Cardiac muscle cell (in vitro differentiated cells and primary cell): Measurements from ENCODE around the gene TK1. TPM values are rescaled to one million over a fixed set of nuclear protein-coding genes. Genes with fewer than 3 reads are reported as not detected.

Experiments used
- DNase-seq, 2 donors: peaks; one replicate each; pipeline versions ENCODE4 v3.0.0 to v3.0.0-alpha.2; 2010 to 2017; ENCODE audit warnings: low read depth in 1 of 2, low spot score in 1 of 2
- H3K27ac ChIP-seq: fragments of 200-600 bp; sonication (generic); 2 replicates; pipeline ENCODE4 v1.5.1; 2016
- H3K27me3 ChIP-seq: fragments of 200-600 bp; sonication (generic); 2 replicates; pipeline ENCODE4 v1.6.0; 2016; ENCODE audit warnings: control low read depth
- H3K36me3 ChIP-seq: fragments of 200-600 bp; sonication (generic); 2 replicates; pipeline ENCODE4 v1.5.1; 2016; ENCODE audit warnings: control low read depth
- H3K4me1 ChIP-seq: fragments of 200-600 bp; sonication (generic); 2 replicates; pipeline ENCODE4 v1.8.1; 2017; ENCODE audit warnings: low read depth, mild to moderate bottlenecking, mixed run types
- H3K4me3 ChIP-seq: fragments of 200-600 bp; sonication (generic); 2 replicates; pipeline ENCODE4 v1.5.1; 2016; ENCODE audit warnings: mild to moderate bottlenecking
- H3K9me3 ChIP-seq: fragments of 200-600 bp; sonication (generic); 2 replicates; pipeline ENCODE4 v1.5.1; 2017; ENCODE audit warnings: low read depth, mild to moderate bottlenecking, control low read depth
- polyA plus RNA-seq: library from polyadenylated mRNA; unstranded; fragments of >200 nt; fragmentation: Nextera tagmentation; extraction: Ambion mirVana; gene quantifications from 2 replicates; pipeline ENCODE4 v1.2.1, GENCODE V29; 2016
- total RNA-seq: library from RNA; depleted of rRNA; stranded (reverse); fragments of >200 nt; gene quantifications from 2 replicates; pipeline ENCODE4 v1.2.3, GENCODE V29; 2016
- TF ChIP-seq, protein P1 (sequence below): IDR thresholded peaks from 2 replicates; pipeline ENCODE4 v1.5.1; 2012; ENCODE audit warnings: low read depth, mild to moderate bottlenecking, low read length

The TK1 gene
- total and polyA plus RNA-seq, 2 experiments from 2014 or later: 21.1 to 57.5 TPM

DNA sequence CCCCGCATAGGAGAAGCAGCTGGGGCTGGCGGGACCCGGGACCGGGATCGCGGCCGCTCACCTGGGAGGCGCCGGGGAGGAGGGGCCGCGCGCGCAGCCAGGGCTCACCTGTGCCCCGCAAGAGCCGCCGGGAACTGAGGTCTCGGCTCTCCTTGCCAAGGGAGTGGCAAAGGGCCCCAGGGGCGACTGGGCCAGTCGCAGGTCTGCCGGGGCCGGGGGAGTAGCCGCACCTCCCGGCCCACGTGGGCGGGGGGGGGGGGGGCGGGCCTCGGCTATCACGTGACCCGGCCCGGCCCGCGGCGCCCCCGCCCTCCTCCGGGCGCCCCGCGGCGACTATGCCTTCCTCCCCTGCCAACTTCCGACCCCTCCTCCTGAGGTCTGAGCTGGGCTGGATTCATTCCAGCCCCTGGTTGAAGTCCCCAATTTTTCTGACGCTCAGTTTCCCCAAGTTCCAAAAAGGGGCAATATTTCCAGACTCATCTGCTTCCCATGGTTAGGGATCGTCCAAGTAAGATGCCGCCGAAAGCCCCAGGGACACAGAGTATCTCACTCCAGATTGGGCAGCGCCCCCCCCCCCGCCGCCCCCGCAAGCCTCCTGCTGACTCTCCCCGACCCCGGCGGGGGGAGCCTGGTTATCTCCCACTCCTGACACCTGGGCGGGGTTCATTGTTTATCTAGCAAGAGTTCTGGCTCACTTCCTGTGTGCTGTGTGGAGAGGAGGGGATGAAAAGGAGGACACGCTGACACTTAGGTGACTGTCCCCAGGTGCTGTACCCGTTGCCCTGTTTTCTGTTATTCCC, 58.1 kb downstream of the TK1 start, which contains the start of gene TMC6:
TMC6 (minus strand) TSS at position 205 of the 800 bp plus-strand sequence. CDS start 1,923 bp downstream, outside the sequence.
- Histone ChIP-seq H3K9me3 (no peaks in the 10 kb centered on the region), H3K27me3 (no peaks in the 10 kb centered on the region), H3K4me1 (peaks cover 19% of the 10 kb centered on the region), H3K27ac (peak within 1 kb of the TSS; percentile 88), H3K4me3 (peak within 1 kb of the TSS; percentile 78), H3K36me3 (peaks cover 4% of the 10 kb centered on the region)
- DNase-seq: peak in 1 of 2 donors; percentile 68
- TF ChIP-seq, protein P1, sequence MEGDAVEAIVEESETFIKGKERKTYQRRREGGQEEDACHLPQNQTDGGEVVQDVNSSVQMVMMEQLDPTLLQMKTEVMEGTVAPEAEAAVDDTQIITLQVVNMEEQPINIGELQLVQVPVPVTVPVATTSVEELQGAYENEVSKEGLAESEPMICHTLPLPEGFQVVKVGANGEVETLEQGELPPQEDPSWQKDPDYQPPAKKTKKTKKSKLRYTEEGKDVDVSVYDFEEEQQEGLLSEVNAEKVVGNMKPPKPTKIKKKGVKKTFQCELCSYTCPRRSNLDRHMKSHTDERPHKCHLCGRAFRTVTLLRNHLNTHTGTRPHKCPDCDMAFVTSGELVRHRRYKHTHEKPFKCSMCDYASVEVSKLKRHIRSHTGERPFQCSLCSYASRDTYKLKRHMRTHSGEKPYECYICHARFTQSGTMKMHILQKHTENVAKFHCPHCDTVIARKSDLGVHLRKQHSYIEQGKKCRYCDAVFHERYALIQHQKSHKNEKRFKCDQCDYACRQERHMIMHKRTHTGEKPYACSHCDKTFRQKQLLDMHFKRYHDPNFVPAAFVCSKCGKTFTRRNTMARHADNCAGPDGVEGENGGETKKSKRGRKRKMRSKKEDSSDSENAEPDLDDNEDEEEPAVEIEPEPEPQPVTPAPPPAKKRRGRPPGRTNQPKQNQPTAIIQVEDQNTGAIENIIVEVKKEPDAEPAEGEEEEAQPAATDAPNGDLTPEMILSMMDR: no peak

DNA sequence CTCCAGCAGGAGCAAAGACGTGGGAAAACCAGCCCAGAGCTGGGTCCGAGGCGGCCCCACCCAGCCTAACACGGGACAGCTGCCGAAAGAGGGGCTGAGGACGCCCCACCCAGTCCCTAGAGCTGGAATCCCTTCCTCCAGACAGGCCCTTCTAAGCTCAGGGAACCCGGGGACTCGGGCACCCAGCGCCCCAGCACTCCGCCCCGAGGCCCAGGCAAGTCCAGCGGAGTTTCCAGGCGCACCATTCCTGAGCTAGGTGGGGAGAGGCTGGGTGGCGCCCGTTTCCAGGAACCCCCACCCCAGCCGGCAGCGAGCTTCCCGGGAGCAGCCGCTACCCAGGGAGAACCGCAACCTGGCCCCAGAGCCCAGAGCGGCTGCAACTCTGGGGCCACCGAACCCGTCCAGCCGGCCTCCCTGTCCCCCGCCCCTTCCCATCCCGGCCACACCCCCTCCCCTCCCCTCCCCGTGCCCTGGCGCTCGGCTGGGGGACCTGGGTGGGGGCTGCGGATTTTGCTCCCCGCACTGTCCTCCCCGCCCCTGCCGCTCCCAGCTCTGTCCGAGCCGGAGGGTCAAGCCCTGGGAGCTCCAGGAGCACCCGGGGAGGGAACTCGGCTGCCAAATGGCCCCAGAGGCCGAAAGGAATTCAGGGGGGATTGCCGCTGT, 58.8 kb downstream of the TK1 start:
- DNase-seq: peak in 1 of 2 donors; percentile 55
- Histone ChIP-seq H3K27ac (peak overlapping the region; percentile 88), H3K27me3 (no peaks in the 10 kb centered on the region), H3K36me3 (peaks cover 11% of the 10 kb centered on the region), H3K4me3 (peak overlapping the region; percentile 78), H3K9me3 (no peaks in the 10 kb centered on the region), H3K4me1 (peaks cover 19% of the 10 kb centered on the region)
- TF ChIP-seq, protein P1: no peak

DNA sequence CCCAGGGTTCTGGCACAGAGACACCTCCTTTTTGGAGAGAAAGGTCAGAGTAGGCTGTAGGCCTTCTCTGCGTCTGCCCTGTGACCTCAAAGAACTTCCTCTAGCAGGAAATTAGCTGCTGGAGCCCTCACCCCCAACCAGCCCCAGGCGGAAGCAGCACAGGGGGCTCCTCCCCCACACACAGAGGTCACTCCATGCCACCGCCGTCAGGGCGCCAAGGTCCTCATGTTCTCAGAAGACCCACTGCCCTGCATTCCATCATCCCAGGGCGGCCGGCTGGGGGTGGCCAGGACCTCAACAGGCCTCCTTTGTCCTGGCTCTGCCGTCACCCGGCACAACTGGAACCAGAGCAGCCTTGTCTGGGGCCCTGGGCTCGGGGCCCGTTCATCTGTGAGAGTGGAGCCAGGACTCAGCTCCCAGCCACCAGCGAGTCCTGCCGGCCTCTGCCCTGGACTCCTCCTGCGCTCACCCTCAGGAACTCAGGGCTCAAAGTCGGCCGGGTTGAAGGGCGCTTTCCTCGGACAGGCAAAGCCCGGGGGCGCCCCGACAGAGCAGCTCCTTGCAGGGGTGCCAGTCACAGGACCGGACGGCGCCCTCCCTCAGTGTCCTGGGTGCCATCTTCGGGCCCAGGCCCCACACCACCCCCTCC, 59.5 kb downstream of the TK1 start:
- H3K9me3 ChIP-seq: no peaks in the 10 kb centered on the region
- H3K4me3 ChIP-seq: peak overlapping the region; percentile 78
- DNase-seq: peak; percentile 26 to 78
- peaks cover 14% of the 10 kb centered on the region for H3K36me3 ChIP-seq
- TF ChIP-seq, protein P1: no peak
- peaks cover 18% of the 10 kb centered on the region for H3K4me1 ChIP-seq
- peak overlapping the region; percentile 88 for H3K27ac ChIP-seq
- H3K27me3 ChIP-seq: no peaks in the 10 kb centered on the region

DNA sequence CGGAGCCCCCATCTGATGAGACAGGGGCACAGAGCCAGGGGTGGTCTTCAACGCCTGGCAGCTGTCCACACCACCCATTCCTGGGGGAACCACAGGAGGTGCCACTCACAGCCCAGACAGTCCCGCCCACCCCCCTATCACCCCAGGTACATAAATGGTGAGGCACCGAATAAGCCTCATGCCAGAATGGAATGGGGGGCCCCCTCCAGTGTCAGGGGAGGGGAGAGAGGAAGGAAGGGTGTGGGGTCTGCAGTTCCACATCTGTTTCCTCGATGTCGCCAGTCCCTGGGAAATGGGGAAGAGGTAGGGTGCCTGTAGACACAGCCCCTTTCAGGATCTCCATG, 60.0 kb downstream of the TK1 start:
- Histone ChIP-seq H3K4me3 (peak overlapping the region; percentile 78), H3K4me1 (peaks cover 14% of the 10 kb centered on the region), H3K27me3 (no peaks in the 10 kb centered on the region), H3K27ac (peak overlapping the region; percentile 88), H3K36me3 (peaks cover 14% of the 10 kb centered on the region), H3K9me3 (no peaks in the 10 kb centered on the region)
- TF ChIP-seq, protein P1: no peak
- DNase-seq: no peak

DNA sequence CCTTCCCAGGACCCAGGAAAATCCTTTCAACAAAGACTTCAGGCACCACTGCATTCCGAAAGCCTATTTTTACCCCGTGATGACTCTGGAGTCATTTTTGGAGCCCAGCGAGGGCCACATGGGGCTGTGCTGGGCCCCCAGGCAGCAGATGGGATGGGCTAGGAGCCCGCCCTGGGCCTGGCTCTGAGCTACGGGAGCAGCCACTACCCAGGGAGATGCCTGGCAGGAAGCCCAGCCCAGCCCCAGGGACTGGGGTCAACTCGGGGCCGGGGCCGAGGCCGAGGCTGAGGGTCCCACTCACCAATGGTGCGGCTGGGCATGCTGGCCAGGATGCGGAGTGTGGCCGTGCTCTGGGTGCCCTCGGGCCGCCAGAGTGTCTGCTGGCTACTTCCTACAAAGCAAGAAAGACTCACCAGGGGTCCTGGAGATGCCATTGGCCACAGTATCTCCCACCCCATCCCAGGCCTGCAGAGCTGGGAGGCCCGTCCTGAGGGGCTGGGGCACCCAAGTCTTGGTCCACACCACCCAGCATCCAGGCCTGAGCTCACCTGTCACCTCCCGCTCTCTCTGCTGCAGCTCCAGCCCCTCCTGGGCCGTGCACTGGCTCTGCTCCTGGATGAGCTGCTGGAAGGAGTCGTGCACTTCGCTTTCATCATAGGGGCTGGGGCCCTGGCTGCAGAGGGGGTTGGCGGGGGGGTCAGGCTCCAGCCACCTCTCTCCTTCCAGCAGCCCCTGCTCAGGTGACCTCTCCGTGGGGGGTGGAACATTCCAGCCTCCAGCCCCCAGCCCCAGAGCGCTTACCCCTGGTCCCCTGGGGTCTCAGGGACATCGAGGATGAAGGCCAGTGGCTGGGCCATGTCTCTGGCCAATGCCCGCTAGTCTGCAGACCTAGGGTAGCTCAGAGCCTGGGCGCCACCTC, 60.6 kb downstream of the TK1 start:
- Histone ChIP-seq H3K36me3 (peaks cover 14% of the 10 kb centered on the region), H3K27me3 (no peaks in the 10 kb centered on the region), H3K9me3 (no peaks in the 10 kb centered on the region), H3K4me3 (no peak overlapping the region), H3K4me1 (peaks cover 14% of the 10 kb centered on the region), H3K27ac (peak overlapping the region; percentile 88)
- TF ChIP-seq, protein P1: no peak
- no peak for DNase-seq
